GM18867 (cell line): ENCODE results near the gene GALNTL6.
A peak's percentile ranks its signal among the peaks of the same experiment; 100 is the strongest.
"Not testable (repeated sequence)": the region's sequence is repeated elsewhere in the genome, so short reads cannot be mapped to it uniquely, and the experiment has no call there.

Experiments used
- ATAC-seq: cut with Tn5 transposase; IDR thresholded peaks from one replicate; pipeline ENCODE4 v1.9.1; 2021; ENCODE audit warnings: mild to moderate bottlenecking, moderate library complexity; ENCODE audit not compliant: unreplicated experiment

GALNTL6 gene

GRCh38 chr4:172716291-172716690, 903.1 kb downstream of the GALNTL6 start:
- no peak for ATAC-seq

- no peak for ATAC-seq
These were observed 908.5 kb downstream of the GALNTL6 start for GRCh38 chr4:172721659-172722058.

GRCh38 chr4:172725581-172725980, 912.4 kb downstream of the GALNTL6 start:
- ATAC-seq: no peak

- no peak for ATAC-seq
These were observed 912.8 kb downstream of the GALNTL6 start for GRCh38 chr4:172726001-172726423.

- ATAC-seq: no peak
These were observed 914.4 kb downstream of the GALNTL6 start for GRCh38 chr4:172727631-172728030.

- ATAC-seq: not testable (repeated sequence)
These were observed 920.4 kb downstream of the GALNTL6 start for GRCh38 chr4:172733645-172734044.

- ATAC-seq: no peak
These were observed 921.4 kb downstream of the GALNTL6 start for GRCh38 chr4:172734555-172734954.

GRCh38 chr4:172736046-172736445, 922.8 kb downstream of the GALNTL6 start:
- no peak for ATAC-seq

- ATAC-seq: peak; percentile 99
These were observed 927.2 kb downstream of the GALNTL6 start for GRCh38 chr4:172740434-172740833.

- ATAC-seq: peak; percentile 99
These were observed 937.7 kb downstream of the GALNTL6 start for GRCh38 chr4:172750910-172751309.

GRCh38 chr4:172751550-172751949, 938.3 kb downstream of the GALNTL6 start:
- peak; percentile 13 for ATAC-seq

GRCh38 chr4:172758586-172759340, 945.6 kb downstream of the GALNTL6 start:
- ATAC-seq: peak; percentile 77

GRCh38 chr4:172760512-172760911, 947.3 kb downstream of the GALNTL6 start:
- ATAC-seq: no peak

GRCh38 chr4:172762895-172763294, 949.7 kb downstream of the GALNTL6 start:
- ATAC-seq: no peak

GRCh38 chr4:172770787-172771186, 957.6 kb downstream of the GALNTL6 start:
- ATAC-seq: no peak

- ATAC-seq: no peak
These were observed 959.6 kb downstream of the GALNTL6 start for GRCh38 chr4:172772781-172773180.

- no peak for ATAC-seq
These were observed 963.1 kb downstream of the GALNTL6 start for GRCh38 chr4:172776203-172776861.

- no peak for ATAC-seq
These were observed 964.7 kb downstream of the GALNTL6 start for GRCh38 chr4:172777729-172778431.

GRCh38 chr4:172778583-172778982, 965.4 kb downstream of the GALNTL6 start:
- ATAC-seq: no peak

- ATAC-seq: no peak
These were observed 967.4 kb downstream of the GALNTL6 start for GRCh38 chr4:172780566-172781081.

GRCh38 chr4:172785613-172786012, 972.4 kb downstream of the GALNTL6 start:
- ATAC-seq: no peak
